Measurements from ENCODE around the gene SNX6. TPM values are rescaled to one million over a fixed set of nuclear protein-coding genes. Genes with fewer than 3 reads are reported as not detected.

SNX6 gene
- total RNA-seq, 1 experiment from 2014 or later = 72.5 TPM

- no TSS peak for BruUV-seq (replicated peaks)
- intact Hi-C loops (cut with micrococcal nuclease) = no loop called here
- H3K27me3 Mint-ChIP-seq (ENCODE audit: insufficient read depth, unreplicated experiment) = no peaks in the 10 kb centered on the region
- CTCF ChIA-PET = interaction anchor here (0.6 to 0.7 kb wide), 3 partner anchors 10 to 388 kb away, joined by 4 read pairs; no protein-coding TSS in a partner anchor
- H3K4me1 Mint-ChIP-seq (ENCODE audit: insufficient read depth, unreplicated experiment) = peaks cover 4% of the 10 kb centered on the region
- POLR2A ChIA-PET = interaction anchor here (1.1 to 1.4 kb wide), 2 partner anchors 20 to 36 kb away, joined by 3 to 4 read pairs; no protein-coding TSS in a partner anchor
- no peak for DNase-seq (ENCODE audit: unreplicated experiment)
- TF ChIP-seq CTCF (IDR thresholded peaks at IDR 0.05; ENCODE audit: unreplicated experiment) = no peak
- H3K27ac Mint-ChIP-seq (ENCODE audit: low read depth, unreplicated experiment) = no peak overlapping the region
- H3K36me3 Mint-ChIP-seq (ENCODE audit: insufficient read depth, unreplicated experiment) = peaks cover 78% of the 10 kb centered on the region
- no peak overlapping the region for H3K4me3 Mint-ChIP-seq (ENCODE audit: unreplicated experiment)
- no peaks in the 10 kb centered on the region for H3K9me3 Mint-ChIP-seq (ENCODE audit: unreplicated experiment)
Observed at GRCh38 chr14:34614638-34615037, 15.3 kb downstream of the SNX6 start.

GRCh38 chr14:34610101-34610500, 19.8 kb downstream of the SNX6 start:
- peaks cover 84% of the 10 kb centered on the region for H3K36me3 Mint-ChIP-seq (ENCODE audit: insufficient read depth, unreplicated experiment)
- POLR2A ChIA-PET = no interaction called here
- peak overlapping the region; percentile 16 for H3K27ac Mint-ChIP-seq (ENCODE audit: low read depth, unreplicated experiment)
- intact Hi-C loops (cut with micrococcal nuclease) = no loop called here
- CTCF ChIA-PET = no interaction called here
- H3K4me1 Mint-ChIP-seq (ENCODE audit: insufficient read depth, unreplicated experiment) = no peaks in the 10 kb centered on the region
- H3K9me3 Mint-ChIP-seq (ENCODE audit: unreplicated experiment) = no peaks in the 10 kb centered on the region
- no peak for TF ChIP-seq CTCF (IDR thresholded peaks at IDR 0.05; ENCODE audit: unreplicated experiment)
- no peaks in the 10 kb centered on the region for H3K27me3 Mint-ChIP-seq (ENCODE audit: insufficient read depth, unreplicated experiment)
- BruUV-seq (replicated peaks) = no TSS peak
- DNase-seq (ENCODE audit: unreplicated experiment) = no peak
- no peak overlapping the region for H3K4me3 Mint-ChIP-seq (ENCODE audit: unreplicated experiment)

- DNase-seq (ENCODE audit: unreplicated experiment) = no peak
- BruUV-seq (replicated peaks) = no TSS peak
- no peaks in the 10 kb centered on the region for H3K9me3 Mint-ChIP-seq (ENCODE audit: unreplicated experiment)
- intact Hi-C loops (cut with micrococcal nuclease) = no loop called here
- H3K27me3 Mint-ChIP-seq (ENCODE audit: insufficient read depth, unreplicated experiment) = no peaks in the 10 kb centered on the region
- ChIA-PET POLR2A (no interaction called here), CTCF (interaction anchor here (0.8 kb wide), 1 partner anchor 29 kb away, joined by 5 read pairs; no protein-coding TSS in a partner anchor)
- TF ChIP-seq CTCF (IDR thresholded peaks at IDR 0.05; ENCODE audit: unreplicated experiment) = no peak
- H3K27ac Mint-ChIP-seq (ENCODE audit: low read depth, unreplicated experiment) = no peak overlapping the region
- H3K4me3 Mint-ChIP-seq (ENCODE audit: unreplicated experiment) = no peak overlapping the region
- H3K4me1 Mint-ChIP-seq (ENCODE audit: insufficient read depth, unreplicated experiment) = no peaks in the 10 kb centered on the region
- peaks cover 98% of the 10 kb centered on the region for H3K36me3 Mint-ChIP-seq (ENCODE audit: insufficient read depth, unreplicated experiment)
Observed at GRCh38 chr14:34605461-34605860, 24.5 kb downstream of the SNX6 start.

GRCh38 chr14:34604995-34605394, 25.0 kb downstream of the SNX6 start:
- no peaks in the 10 kb centered on the region for H3K9me3 Mint-ChIP-seq (ENCODE audit: unreplicated experiment)
- intact Hi-C loops (cut with micrococcal nuclease) = no loop called here
- POLR2A ChIA-PET = no interaction called here
- no peak overlapping the region for H3K27ac Mint-ChIP-seq (ENCODE audit: low read depth, unreplicated experiment)
- peak; percentile 13 for DNase-seq (ENCODE audit: unreplicated experiment)
- H3K36me3 Mint-ChIP-seq (ENCODE audit: insufficient read depth, unreplicated experiment) = peaks cover 98% of the 10 kb centered on the region
- H3K4me3 Mint-ChIP-seq (ENCODE audit: unreplicated experiment) = no peak overlapping the region
- H3K27me3 Mint-ChIP-seq (ENCODE audit: insufficient read depth, unreplicated experiment) = no peaks in the 10 kb centered on the region
- TF ChIP-seq CTCF (IDR thresholded peaks at IDR 0.05; ENCODE audit: unreplicated experiment) = no peak
- H3K4me1 Mint-ChIP-seq (ENCODE audit: insufficient read depth, unreplicated experiment) = no peaks in the 10 kb centered on the region
- CTCF ChIA-PET = interaction anchor here (0.8 kb wide), 1 partner anchor 29 kb away, joined by 5 read pairs; no protein-coding TSS in a partner anchor
- BruUV-seq (replicated peaks) = TSS peak; percentile 32

Data from MCF 10A (cell line).